ENCODE results near the gene SPOCK2. TPM values are rescaled to one million over a fixed set of nuclear protein-coding genes. Genes with fewer than 3 reads are reported as not detected.

SPOCK2 gene
- total and polyA plus RNA-seq, 2 of the 13 experiments (the other 11 are each of a cell fraction or from before 2014, with no cell fraction given), result 8.6 to 30.6 TPM

DNA sequence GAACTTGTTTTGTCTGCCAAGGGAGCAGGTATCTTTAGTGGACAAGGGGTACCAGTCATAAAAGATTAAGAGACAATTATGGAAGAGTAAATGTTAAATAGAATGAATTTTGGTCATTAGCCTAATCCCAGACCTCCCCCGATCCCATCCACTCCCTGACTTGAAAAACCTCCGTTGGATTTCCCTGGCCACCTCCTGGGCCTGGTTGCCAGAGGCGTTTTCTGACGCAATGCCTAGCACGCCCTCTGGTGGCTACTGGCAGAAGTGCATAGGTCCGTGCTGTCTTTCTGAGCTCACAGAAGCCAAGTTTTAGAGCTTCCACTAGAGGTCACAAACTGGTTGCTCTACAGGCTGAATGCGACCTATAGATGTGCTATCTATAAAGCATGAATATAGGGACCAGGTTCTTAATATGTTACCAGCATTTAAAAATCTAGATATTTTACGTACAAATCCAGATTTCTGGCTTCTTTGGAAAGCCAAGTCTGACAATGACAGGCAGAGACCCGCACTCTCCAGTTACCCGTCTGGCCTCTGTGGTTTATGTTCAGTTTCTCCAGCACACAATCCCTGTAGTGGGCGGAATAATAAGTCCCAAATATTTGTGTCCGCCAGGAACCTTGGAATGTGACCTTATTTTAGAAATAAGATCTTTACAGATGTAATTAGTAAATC lies 39.8 kb downstream of the SPOCK2 start (continued):
- TF ChIP-seq ZBTB40 (IDR thresholded peaks at IDR 0.05) (no peak), ZBTB40 (CRISPR knock-in tag; IDR thresholded peaks at IDR 0.05) (no peak), ZNF230 (CRISPR knock-in tag; IDR thresholded peaks at IDR 0.05) (no peak), IRX3 (CRISPR knock-in tag; IDR thresholded peaks at IDR 0.05; ENCODE audit: borderline replicate concordance, low read depth) (0 out of 2 replicates have a peak, but pooled peaks have one; percentile 37), ZNF335 (CRISPR knock-in tag; IDR thresholded peaks at IDR 0.05) (0 out of 2 replicates have a peak, but pooled peaks have one; percentile 55), ZNF414 (CRISPR knock-in tag; IDR thresholded peaks at IDR 0.05) (peak; percentile 45; the same call in 1 of the 2 replicates), ZNF503 (CRISPR knock-in tag; IDR thresholded peaks at IDR 0.05) (no peak), ZMYM2 (CRISPR knock-in tag; IDR thresholded peaks at IDR 0.05) (no peak), NFIC (IDR thresholded peaks at IDR 0.05; ENCODE audit: low read length) (no peak), SKI (IDR thresholded peaks at IDR 0.05; ENCODE audit: partially characterized antibody) (no peak), NR2C2 (CRISPR knock-in tag; IDR thresholded peaks at IDR 0.05; ENCODE audit: borderline replicate concordance) (no peak), ZNF572 (CRISPR knock-in tag; IDR thresholded peaks at IDR 0.05) (no peak), ZNF598 (CRISPR knock-in tag; IDR thresholded peaks at IDR 0.05; ENCODE audit: borderline replicate concordance) (no peak), CEBPG (CRISPR knock-in tag; IDR thresholded peaks at IDR 0.05) (peak; percentile 95), ZNF274 (CRISPR knock-in tag; IDR thresholded peaks at IDR 0.05) (0 out of 2 replicates have a peak, but pooled peaks have one; percentile 25), ZFY (CRISPR knock-in tag; IDR thresholded peaks at IDR 0.05) (peak; percentile 30; the same call in 1 of the 2 replicates), CREB1 (IDR thresholded peaks at IDR 0.05) (no peak), CREB1 (CRISPR knock-in tag; IDR thresholded peaks at IDR 0.05) (peak; percentile 20; the same call in 1 of the 2 replicates), ZNF768 (CRISPR knock-in tag; IDR thresholded peaks at IDR 0.05) (no peak), ZNF607 (CRISPR knock-in tag; IDR thresholded peaks at IDR 0.05; ENCODE audit: borderline replicate concordance) (no peak)

Data from HepG2 (cell line).